Pancreas (tissue), 10 donors: ENCODE measurements around the gene L3MBTL1. TPM values are rescaled to one million over a fixed set of nuclear protein-coding genes. Genes with fewer than 3 reads are reported as not detected.

Source experiments
- ATAC-seq, 4 donors: fragments of 200-7000 bp; cut with Tn5 transposase; one replicate each; pipeline versions ENCODE4 v1.8.0 to v1.9.1; 2020; ENCODE audit warnings: mild to moderate bottlenecking in 4 of 4, moderate library complexity in 4 of 4
- DNase-seq, 6 donors: peaks; one replicate each; pipeline ENCODE4 v3.0.0-alpha.2; 2020
- FAIRE-seq: peaks from 2 replicates; lab custom pipeline; 2012; peaks lifted over from hg19 to GRCh38; lab: Jason Lieb, UNC
- H3K27ac ChIP-seq, 4 donors: fragments of 200-600 bp; sonication (generic); 1 replicate in 3 of 4; 2 replicates in 1 of 4; pipeline versions ENCODE4 v1.5.0 to v1.8.0; 2020
- H3K27me3 ChIP-seq, 4 donors: fragments of 200-600 bp; one replicate each; pipeline ENCODE4 v1.8.0; 2021
- H3K36me3 ChIP-seq, 3 donors: fragments of 200-600 bp; sonication (generic) in 1 of 3; one replicate each; pipeline versions ENCODE4 v1.5.0 to v1.8.0; 2020 to 2021
- H3K4me1 ChIP-seq, 3 donors: fragments of 200-600 bp; one replicate each; pipeline ENCODE4 v1.8.0; 2021
- H3K4me3 ChIP-seq, 4 donors: fragments of 200-600 bp; sonication (generic) in 2 of 4; one replicate each; pipeline versions ENCODE4 v1.5.0 to v1.8.0; 2020 to 2021
- H3K9me3 ChIP-seq, 4 donors: fragments of 200-600 bp; one replicate each; pipeline ENCODE4 v1.8.0; 2021
- WGBS, 2 donors: extraction: QIAGEN DNeasy Blood & Tissue Kit; methylation state at CpG; one replicate each; pipeline ENCODE4 v1.1.7; 2013; 5-methylcytosine and 5-hydroxymethylcytosine counted together
- intact Hi-C, 3 donors: fragments of 100-400 bp; cut with DNase I; formaldehyde crosslinking; loops; one replicate each; pipeline versions ENCODE4 v1.11.1 to v1.14.2; 2022
- polyA plus RNA-seq, 2 donors: library from polyadenylated mRNA; stranded (reverse); fragments of 200-250 nt; gene quantifications; one replicate each; pipeline ENCODE4 v1.2.3, GENCODE V29; 2013
- total RNA-seq, 6 donors: library from RNA; stranded (reverse); fragmentation: NEBNext Ultra II Directional in 4 of 6; extraction: Animal tissue kit (Norgen Biotek cat#: 25700) in 4 of 6; gene quantifications; one replicate each; pipeline versions ENCODE4 v1.2.1 to v1.2.4, GENCODE V29; 2021 to 2023
- TF ChIP-seq, protein P1 (sequence below), 4 donors: fragments of 200-600 bp; sonication (generic) in 3 of 4; IDR thresholded peaks; one replicate each; pipeline versions ENCODE4 v1.5.0 to v1.8.0; 2021; ENCODE audit warnings: antibody characterized with exemption in 4 of 4
- donor health status: healthy with polysubstance abuse.
- donor health status: DM: no; HTN: no; CAD: no; lungs with moderate emphysema.
- donor health status: DM: no; HTN: no; CAD: no.
- donor health status: control.
- donor health status: control.
- donor health status: Bipolar disorder and iron deficiency.
- donor health status: DM: yes; HTN: yes; CAD: no.
- donor health status: DM: no; HTN: no; CAD: no.
- donor health status: DM: no; HTN: no; CAD: no.
- donor health status: DM: yes; HTN: yes; CAD: no.

L3MBTL1 gene
- total and polyA plus RNA-seq, 8 donors: 3.4 to 10.7 (median 5.6) TPM

- FAIRE-seq: no peak
- Histone ChIP-seq H3K4me3 (no peak overlapping the region), H3K27me3 (no peaks in the 10 kb centered on the region), H3K27ac (no peak overlapping the region), H3K4me1 (peaks cover 0 to 10% (median 6%) of the 10 kb centered on the region in 3 donors), H3K36me3 (no peaks in the 10 kb centered on the region), H3K9me3 (no peaks in the 10 kb centered on the region)
- ATAC-seq: no peak
- DNase-seq: no peak
- WGBS, 2 donors: 86 to 87% methylated on average over 7 of the region's 7 CpGs
- intact Hi-C loops: loop anchor here in 1 of 3 donors (10.0 kb wide), 1 partner anchor 541 kb away; no protein-coding TSS in a partner anchor
- TF ChIP-seq, protein P1, sequence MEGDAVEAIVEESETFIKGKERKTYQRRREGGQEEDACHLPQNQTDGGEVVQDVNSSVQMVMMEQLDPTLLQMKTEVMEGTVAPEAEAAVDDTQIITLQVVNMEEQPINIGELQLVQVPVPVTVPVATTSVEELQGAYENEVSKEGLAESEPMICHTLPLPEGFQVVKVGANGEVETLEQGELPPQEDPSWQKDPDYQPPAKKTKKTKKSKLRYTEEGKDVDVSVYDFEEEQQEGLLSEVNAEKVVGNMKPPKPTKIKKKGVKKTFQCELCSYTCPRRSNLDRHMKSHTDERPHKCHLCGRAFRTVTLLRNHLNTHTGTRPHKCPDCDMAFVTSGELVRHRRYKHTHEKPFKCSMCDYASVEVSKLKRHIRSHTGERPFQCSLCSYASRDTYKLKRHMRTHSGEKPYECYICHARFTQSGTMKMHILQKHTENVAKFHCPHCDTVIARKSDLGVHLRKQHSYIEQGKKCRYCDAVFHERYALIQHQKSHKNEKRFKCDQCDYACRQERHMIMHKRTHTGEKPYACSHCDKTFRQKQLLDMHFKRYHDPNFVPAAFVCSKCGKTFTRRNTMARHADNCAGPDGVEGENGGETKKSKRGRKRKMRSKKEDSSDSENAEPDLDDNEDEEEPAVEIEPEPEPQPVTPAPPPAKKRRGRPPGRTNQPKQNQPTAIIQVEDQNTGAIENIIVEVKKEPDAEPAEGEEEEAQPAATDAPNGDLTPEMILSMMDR (IDR thresholded peaks at IDR 0.05): no peak
Measured at GRCh38 chr20:43534016-43534415, 26.5 kb downstream of the L3MBTL1 start.

DNA sequence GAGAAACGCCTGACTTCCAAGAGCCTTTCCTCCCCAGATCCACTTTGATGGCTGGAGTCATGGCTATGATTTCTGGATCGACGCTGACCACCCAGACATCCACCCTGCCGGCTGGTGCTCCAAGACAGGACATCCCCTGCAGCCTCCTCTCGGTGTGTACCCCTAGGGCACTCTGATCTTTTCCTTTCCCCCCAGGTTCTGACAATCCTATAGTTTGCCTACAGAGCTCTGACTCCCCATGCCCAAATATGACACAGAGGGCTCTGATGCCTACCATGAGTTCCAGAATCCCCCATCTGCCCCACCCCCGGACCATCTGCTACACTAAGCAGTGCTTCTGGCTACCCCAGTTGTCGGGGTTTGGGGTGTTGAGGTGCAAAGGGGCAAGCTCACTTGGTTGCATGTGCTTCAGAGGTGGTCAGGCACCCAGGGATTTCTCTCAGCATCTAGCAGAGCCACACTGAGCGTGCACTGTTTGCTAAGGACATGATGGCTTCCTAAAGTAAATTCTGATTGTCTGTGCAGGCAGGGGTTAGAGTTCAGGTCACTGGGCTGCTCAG is 27.4 kb downstream of the L3MBTL1 start:
- 86 to 89% methylated on average over 8 of the region's 8 CpGs for WGBS, 2 donors
- TF ChIP-seq, protein P1 (IDR thresholded peaks at IDR 0.05): no peak
- intact Hi-C loops: loop anchor here in 1 of 3 donors (5.0 to 10.0 kb wide), 2 partner anchors 157 to 540 kb away; no protein-coding TSS in a partner anchor
- DNase-seq (no peak), ATAC-seq (no peak), FAIRE-seq (no peak)
- H3K4me3 ChIP-seq: no peak overlapping the region
- no peaks in the 10 kb centered on the region for H3K27me3 ChIP-seq
- peaks cover 0 to 16% (median 6%) of the 10 kb centered on the region in 3 donors for H3K4me1 ChIP-seq
- H3K9me3 ChIP-seq: no peaks in the 10 kb centered on the region
- H3K36me3 ChIP-seq: no peaks in the 10 kb centered on the region
- H3K27ac ChIP-seq: no peak overlapping the region

DNA sequence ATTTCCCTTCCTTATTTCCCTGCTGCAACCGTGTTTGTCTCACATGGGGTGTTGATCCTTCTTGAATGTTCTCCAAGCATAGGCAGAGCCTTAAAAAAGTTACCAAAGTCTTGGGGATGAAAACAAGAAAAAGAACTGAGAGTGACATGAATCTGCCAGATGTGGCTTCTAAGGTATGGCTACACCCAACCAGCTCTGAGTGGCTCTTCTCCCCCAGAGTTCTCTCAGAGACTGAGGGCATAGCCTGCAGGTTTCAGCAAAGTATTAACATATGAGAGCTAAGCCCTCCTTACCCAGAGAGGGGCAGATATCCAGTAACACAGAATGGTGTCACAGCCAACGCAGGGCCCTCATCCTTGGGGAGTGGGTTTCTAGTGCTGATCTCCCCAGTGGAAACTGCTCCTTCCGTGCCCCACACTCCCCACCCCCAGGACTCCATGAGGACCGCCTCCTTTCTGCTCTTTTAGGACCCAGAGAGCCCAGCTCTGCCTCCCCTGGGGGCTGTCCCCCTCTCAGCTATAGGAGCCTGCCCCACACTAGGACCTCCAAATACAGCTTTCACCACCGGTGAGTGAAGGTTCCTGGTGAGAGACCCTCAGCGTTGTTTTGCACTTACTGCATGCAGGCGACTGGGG is 28.0 kb downstream of the L3MBTL1 start:
- no peak for ATAC-seq
- WGBS, 2 donors: 83 to 85% methylated on average over 7 of the region's 7 CpGs

GRCh38 chr20:43536041-43536816 is 28.7 kb downstream of the L3MBTL1 start:
- 89 to 90% methylated on average over 19 of the region's 19 CpGs for WGBS, 2 donors
- no peaks in the 10 kb centered on the region for H3K27me3 ChIP-seq
- H3K36me3 ChIP-seq: no peaks in the 10 kb centered on the region

More for the DNA sequence above, 28.0 kb downstream of the L3MBTL1 start:
- TF ChIP-seq, protein P1 (IDR thresholded peaks at IDR 0.05): no peak
- Histone ChIP-seq H3K27ac (no peak overlapping the region), H3K27me3 (no peaks in the 10 kb centered on the region), H3K4me3 (no peak overlapping the region), H3K4me1 (peaks cover 0 to 16% (median 6%) of the 10 kb centered on the region in 3 donors), H3K36me3 (no peaks in the 10 kb centered on the region), H3K9me3 (no peaks in the 10 kb centered on the region)
- DNase-seq (no peak), FAIRE-seq (no peak)
- intact Hi-C loops: loop anchor here in 1 of 3 donors (5.0 to 10.0 kb wide), 2 partner anchors 157 to 539 kb away; no protein-coding TSS in a partner anchor

More at GRCh38 chr20:43536041-43536816, 28.7 kb downstream of the L3MBTL1 start:
- Histone ChIP-seq H3K9me3 (no peaks in the 10 kb centered on the region), H3K4me1 (peaks cover 0 to 16% (median 6%) of the 10 kb centered on the region in 3 donors), H3K4me3 (no peak overlapping the region), H3K27ac (no peak overlapping the region)
- ATAC-seq (no peak), FAIRE-seq (no peak), DNase-seq (no peak)
- intact Hi-C loops: loop anchor here in 1 of 3 donors (5.0 to 10.0 kb wide), 2 partner anchors 156 to 539 kb away; no protein-coding TSS in a partner anchor
- TF ChIP-seq, protein P1 (IDR thresholded peaks at IDR 0.05): no peak
